WERI-Rb-1 (cell line): ENCODE results near the gene CHD5.

Source experiments
- DNase-seq: peaks from one replicate; pipeline ENCODE4 v3.0.0-alpha.2; 2020
- H3K27ac ChIP-seq: fragments of 250-450 bp; sonication (Bioruptor Pico); 2 replicates; pipeline ENCODE4 v1.5.1; 2020; ENCODE audit warnings: mild to moderate bottlenecking, moderate library complexity
- H3K27me3 ChIP-seq: fragments of 250-450 bp; sonication (Bioruptor Pico); 2 replicates; pipeline ENCODE4 v1.5.1; 2021; ENCODE audit warnings: mild to moderate bottlenecking, low read depth, moderate library complexity; ENCODE audit not compliant: insufficient read depth, severe bottlenecking
- H3K36me3 ChIP-seq: fragments of 250-450 bp; sonication (Bioruptor Pico); 2 replicates; pipeline ENCODE4 v1.5.1; 2020; ENCODE audit warnings: mild to moderate bottlenecking, moderate library complexity
- H3K4me3 ChIP-seq: 2 replicates; pipeline ENCODE4 v1.5.1; 2011; ENCODE audit warnings: low read depth, mild to moderate bottlenecking, control low read depth, low read length
- H3K9me3 ChIP-seq: fragments of 250-450 bp; sonication (Bioruptor Pico); 2 replicates; pipeline ENCODE4 v1.5.1; 2021; ENCODE audit warnings: mild to moderate bottlenecking, moderate library complexity; ENCODE audit not compliant: severe bottlenecking
- TF ChIP-seq, protein P1 (sequence below): IDR thresholded peaks from 2 replicates; pipeline ENCODE4 v1.5.1; 2011; ENCODE audit warnings: low read depth, mild to moderate bottlenecking, control low read depth, inconsistent platforms, low read length

Gene CHD5

GRCh38 chr1:6099297-6099696, 80.8 kb downstream of the CHD5 start:
- Histone ChIP-seq H3K27me3 (no peaks in the 10 kb centered on the region), H3K36me3 (peaks cover 3% of the 10 kb centered on the region), H3K9me3 (no peaks in the 10 kb centered on the region), H3K4me3 (no peak overlapping the region), H3K27ac (no peak overlapping the region)
- no peak for DNase-seq
- TF ChIP-seq, protein P1, sequence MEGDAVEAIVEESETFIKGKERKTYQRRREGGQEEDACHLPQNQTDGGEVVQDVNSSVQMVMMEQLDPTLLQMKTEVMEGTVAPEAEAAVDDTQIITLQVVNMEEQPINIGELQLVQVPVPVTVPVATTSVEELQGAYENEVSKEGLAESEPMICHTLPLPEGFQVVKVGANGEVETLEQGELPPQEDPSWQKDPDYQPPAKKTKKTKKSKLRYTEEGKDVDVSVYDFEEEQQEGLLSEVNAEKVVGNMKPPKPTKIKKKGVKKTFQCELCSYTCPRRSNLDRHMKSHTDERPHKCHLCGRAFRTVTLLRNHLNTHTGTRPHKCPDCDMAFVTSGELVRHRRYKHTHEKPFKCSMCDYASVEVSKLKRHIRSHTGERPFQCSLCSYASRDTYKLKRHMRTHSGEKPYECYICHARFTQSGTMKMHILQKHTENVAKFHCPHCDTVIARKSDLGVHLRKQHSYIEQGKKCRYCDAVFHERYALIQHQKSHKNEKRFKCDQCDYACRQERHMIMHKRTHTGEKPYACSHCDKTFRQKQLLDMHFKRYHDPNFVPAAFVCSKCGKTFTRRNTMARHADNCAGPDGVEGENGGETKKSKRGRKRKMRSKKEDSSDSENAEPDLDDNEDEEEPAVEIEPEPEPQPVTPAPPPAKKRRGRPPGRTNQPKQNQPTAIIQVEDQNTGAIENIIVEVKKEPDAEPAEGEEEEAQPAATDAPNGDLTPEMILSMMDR: no peak

- Histone ChIP-seq H3K27ac (no peak overlapping the region), H3K27me3 (no peaks in the 10 kb centered on the region), H3K36me3 (peaks cover 3% of the 10 kb centered on the region), H3K9me3 (no peaks in the 10 kb centered on the region), H3K4me3 (no peak overlapping the region)
- TF ChIP-seq, protein P1: no peak
- DNase-seq: no peak
Observed at GRCh38 chr1:6098303-6099215, 81.6 kb downstream of the CHD5 start.

- H3K27me3 ChIP-seq: no peaks in the 10 kb centered on the region
- no peak overlapping the region for H3K4me3 ChIP-seq
- DNase-seq: no peak
- H3K9me3 ChIP-seq: no peaks in the 10 kb centered on the region
- H3K27ac ChIP-seq: no peak overlapping the region
- peaks cover 3% of the 10 kb centered on the region for H3K36me3 ChIP-seq
- TF ChIP-seq, protein P1: no peak
Observed at GRCh38 chr1:6097824-6098223, 82.3 kb downstream of the CHD5 start.

DNA sequence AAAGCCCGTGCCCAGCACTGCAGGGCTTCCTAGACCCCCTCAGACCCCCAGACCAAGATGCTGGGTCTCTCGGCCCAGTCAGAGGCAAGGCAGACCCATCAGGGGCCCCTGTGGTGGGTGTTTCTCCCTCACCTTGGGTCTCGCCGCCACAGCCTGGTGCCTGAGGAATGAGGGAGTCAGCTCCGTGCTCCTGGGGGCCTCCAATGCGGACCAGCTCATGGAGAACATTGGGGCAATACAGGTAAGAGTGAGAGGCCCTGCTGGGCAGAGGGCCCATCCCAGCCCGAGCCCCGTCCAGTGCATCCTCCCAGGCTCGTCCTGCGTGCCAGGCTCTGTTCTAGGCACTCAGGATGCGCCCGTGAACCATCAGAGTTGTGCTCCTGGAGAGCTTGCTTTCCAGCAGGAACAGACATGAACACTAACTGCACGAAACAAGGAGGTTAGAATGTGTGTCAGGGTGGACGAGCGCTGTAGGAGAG, 83.0 kb downstream of the CHD5 start:
- H3K9me3 ChIP-seq: no peaks in the 10 kb centered on the region
- peaks cover 3% of the 10 kb centered on the region for H3K36me3 ChIP-seq
- TF ChIP-seq, protein P1: no peak
- no peaks in the 10 kb centered on the region for H3K27me3 ChIP-seq
- no peak overlapping the region for H3K4me3 ChIP-seq
- no peak for DNase-seq
- H3K27ac ChIP-seq: no peak overlapping the region

GRCh38 chr1:6096243-6097116, 83.6 kb downstream of the CHD5 start:
- no peak overlapping the region for H3K27ac ChIP-seq
- H3K36me3 ChIP-seq: peaks cover 3% of the 10 kb centered on the region
- H3K4me3 ChIP-seq: no peak overlapping the region
- no peak for DNase-seq
- no peaks in the 10 kb centered on the region for H3K27me3 ChIP-seq
- H3K9me3 ChIP-seq: no peaks in the 10 kb centered on the region
- TF ChIP-seq, protein P1: no peak
